GM19239 (cell line): ENCODE results near the gene CUL4B.
A peak's percentile ranks its signal among the peaks of the same experiment; 100 is the strongest.
"Not testable (repeated sequence)": the region's sequence is repeated elsewhere in the genome, so short reads cannot be mapped to it uniquely, and the experiment has no call there.

Source experiments
- DNase-seq: peaks from one replicate; pipeline ENCODE4 v3.0.0; 2011; ENCODE audit warnings: low spot score; ENCODE audit not compliant: insufficient read length
- FAIRE-seq: peaks from 2 replicates; lab custom pipeline; 2011; peaks lifted over from hg19 to GRCh38; lab: Jason Lieb, UNC

Gene CUL4B

GRCh38 chrX:120560842-120561633 lies at the start of gene CUL4B:
TSS of gene CUL4B (minus strand) at chrX:120560962. CDS start at chrX:120560638, 324 bp downstream.
- FAIRE-seq (peak; percentile 90), DNase-seq (peak; percentile 24)

- peak; percentile 19 for DNase-seq
- FAIRE-seq: peak; percentile 85
These were observed 43.6 kb upstream of the CUL4B start for GRCh38 chrX:120604361-120604782.

GRCh38 chrX:120603707-120604360 lies 43.1 kb upstream of the CUL4B start, which contains the start of gene MCTS1:
TSS of gene MCTS1 (plus strand) at chrX:120604101. CDS start at chrX:120604237, 136 bp downstream.
- FAIRE-seq (peak; percentile 92), DNase-seq (peak; percentile 22)

- FAIRE-seq: no peak
- no peak for DNase-seq
These were observed 24.9 kb upstream of the CUL4B start for GRCh38 chrX:120585702-120586101.

- no peak for DNase-seq
- no peak for FAIRE-seq
These were observed 14.8 kb upstream of the CUL4B start for GRCh38 chrX:120575379-120576114.

- not testable (repeated sequence) for DNase-seq, FAIRE-seq
These were observed 13.0 kb upstream of the CUL4B start for GRCh38 chrX:120573806-120574205.

GRCh38 chrX:120570011-120570600 lies 9.3 kb upstream of the CUL4B start:
- no peak for FAIRE-seq

GRCh38 chrX:120568609-120569008 lies 7.8 kb upstream of the CUL4B start:
- DNase-seq (no peak), FAIRE-seq (no peak)

More at GRCh38 chrX:120570011-120570600, 9.3 kb upstream of the CUL4B start:
- no peak for DNase-seq

- no peak for FAIRE-seq
- DNase-seq: no peak
These were observed 7.3 kb upstream of the CUL4B start for GRCh38 chrX:120568035-120568434.

- no peak for DNase-seq
- no peak for FAIRE-seq
These were observed 6.1 kb upstream of the CUL4B start for GRCh38 chrX:120566817-120567216.

GRCh38 chrX:120564925-120565324 lies 4.2 kb upstream of the CUL4B start:
- no peak for DNase-seq
- no peak for FAIRE-seq

- FAIRE-seq (no peak), DNase-seq (no peak)
These were observed 1.8 kb upstream of the CUL4B start for GRCh38 chrX:120562569-120562926.

GRCh38 chrX:120561634-120562568 lies 1.1 kb upstream of the CUL4B start:
- FAIRE-seq: peak; percentile 40

GRCh38 chrX:120560405-120560841 lies 339 bp downstream of the CUL4B start:
- FAIRE-seq (no peak), DNase-seq (no peak)

More at GRCh38 chrX:120561634-120562568, 1.1 kb upstream of the CUL4B start:
- no peak for DNase-seq

GRCh38 chrX:120559804-120560203 lies 958 bp downstream of the CUL4B start:
- FAIRE-seq: peak; percentile 4
- DNase-seq: no peak

- DNase-seq (no peak), FAIRE-seq (no peak)
These were observed 4.5 kb downstream of the CUL4B start for GRCh38 chrX:120556251-120556650.

- FAIRE-seq: no peak
- no peak for DNase-seq
These were observed 11.0 kb downstream of the CUL4B start for GRCh38 chrX:120549483-120550452.

GRCh38 chrX:120536061-120536460 lies 24.7 kb downstream of the CUL4B start:
- peak; percentile 14 for FAIRE-seq
- DNase-seq: no peak
